Lower lobe of right lung (tissue), 2 donors: ENCODE results near the gene WDR77. TPM values are rescaled to one million over a fixed set of nuclear protein-coding genes. Genes with fewer than 3 reads are reported as not detected.

Experiments
- ATAC-seq, 2 donors: fragments of 200-7000 bp; cut with Tn5 transposase; one replicate each; pipeline ENCODE4 v1.9.1; 2020 to 2022; ENCODE audit warnings: mild to moderate bottlenecking in 2 of 2, moderate library complexity in 2 of 2
- DNase-seq: peaks from one replicate; pipeline ENCODE4 v3.0.0-alpha.2; 2020
- H3K27ac ChIP-seq: fragments of 200-600 bp; one replicate; pipeline ENCODE4 v1.8.0; 2022
- H3K27me3 ChIP-seq: fragments of 200-600 bp; one replicate; pipeline ENCODE4 v1.8.0; 2022; ENCODE audit warnings: low read depth
- H3K36me3 ChIP-seq: fragments of 200-600 bp; one replicate; pipeline ENCODE4 v1.8.0; 2022; ENCODE audit warnings: mild to moderate bottlenecking
- H3K4me1 ChIP-seq: fragments of 200-600 bp; one replicate; pipeline ENCODE4 v1.8.0; 2022
- H3K4me3 ChIP-seq: fragments of 200-600 bp; one replicate; pipeline ENCODE4 v1.8.0; 2022; ENCODE audit warnings: mild to moderate bottlenecking
- H3K9me3 ChIP-seq: fragments of 200-600 bp; one replicate; pipeline ENCODE4 v1.8.0; 2022
- intact Hi-C: fragments of 100-400 bp; cut with DNase I; formaldehyde crosslinking; loops from one replicate; pipeline ENCODE4 v1.11.0; 2022
- total RNA-seq: library from RNA; stranded (reverse); fragmentation: NEBNext Ultra II Directional; extraction: Animal tissue kit (Norgen Biotek cat#: 25700); gene quantifications from one replicate; pipeline ENCODE4 v1.2.1, GENCODE V29; 2021
- TF ChIP-seq, protein P1 (sequence below): fragments of 200-600 bp; IDR thresholded peaks from one replicate; pipeline ENCODE4 v1.8.0; 2022; ENCODE audit warnings: antibody characterized with exemption, mild to moderate bottlenecking
- donor health status: DM: no; HTN: yes; CAD: no; lungs with severe emphysema.

The WDR77 gene
- total RNA-seq, 1 donor from 2014 or later: 15.1 TPM

DNA sequence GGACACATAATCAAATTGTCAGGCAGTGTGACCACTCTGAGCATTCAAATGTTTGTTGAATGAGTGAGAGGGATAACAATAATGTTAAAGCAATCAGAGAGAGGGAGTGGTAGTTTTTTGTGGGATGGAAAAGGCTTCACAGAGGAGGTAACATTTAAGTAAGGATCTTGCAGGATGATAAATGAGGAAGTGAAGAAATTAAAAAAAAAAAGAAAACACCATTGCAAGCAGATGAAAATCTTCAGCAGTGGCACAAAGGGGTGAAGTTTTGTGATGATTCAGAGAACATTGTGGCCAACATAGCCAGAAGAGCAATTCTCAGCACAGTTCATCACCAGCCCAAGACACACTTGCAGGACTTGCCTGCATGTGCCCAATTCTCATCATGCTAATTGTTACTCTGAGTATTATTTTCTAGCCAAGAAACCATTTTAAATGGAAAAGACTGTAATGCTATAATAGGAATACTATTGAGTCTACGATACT, 56.6 kb downstream of the WDR77 start:
- intact Hi-C loops: no loop called here

DNA sequence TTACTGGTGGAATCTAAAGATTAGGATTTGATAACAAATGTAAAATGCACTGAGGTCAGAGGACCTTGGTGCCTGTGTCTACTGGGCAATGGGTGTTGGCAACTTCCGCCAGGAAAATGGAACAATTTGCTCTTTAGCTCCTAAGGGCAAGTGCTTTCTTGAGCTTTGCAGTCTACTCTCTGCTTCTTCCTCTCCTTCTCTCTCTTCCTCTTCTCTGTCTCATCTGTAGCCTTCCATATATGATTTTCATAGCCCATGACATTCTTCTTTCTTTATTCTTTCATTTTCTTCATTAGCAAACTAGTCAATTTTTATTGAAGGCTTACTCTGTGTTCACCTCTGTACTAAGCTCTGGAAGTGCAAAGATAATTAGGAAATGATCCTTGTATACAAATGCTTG, 57.0 kb downstream of the WDR77 start:
- DNase-seq: no peak
- Histone ChIP-seq H3K27ac (no peak overlapping the region), H3K4me1 (no peaks in the 10 kb centered on the region), H3K9me3 (no peaks in the 10 kb centered on the region), H3K27me3 (peaks cover 6% of the 10 kb centered on the region), H3K4me3 (no peak overlapping the region), H3K36me3 (no peaks in the 10 kb centered on the region)
- TF ChIP-seq, protein P1, sequence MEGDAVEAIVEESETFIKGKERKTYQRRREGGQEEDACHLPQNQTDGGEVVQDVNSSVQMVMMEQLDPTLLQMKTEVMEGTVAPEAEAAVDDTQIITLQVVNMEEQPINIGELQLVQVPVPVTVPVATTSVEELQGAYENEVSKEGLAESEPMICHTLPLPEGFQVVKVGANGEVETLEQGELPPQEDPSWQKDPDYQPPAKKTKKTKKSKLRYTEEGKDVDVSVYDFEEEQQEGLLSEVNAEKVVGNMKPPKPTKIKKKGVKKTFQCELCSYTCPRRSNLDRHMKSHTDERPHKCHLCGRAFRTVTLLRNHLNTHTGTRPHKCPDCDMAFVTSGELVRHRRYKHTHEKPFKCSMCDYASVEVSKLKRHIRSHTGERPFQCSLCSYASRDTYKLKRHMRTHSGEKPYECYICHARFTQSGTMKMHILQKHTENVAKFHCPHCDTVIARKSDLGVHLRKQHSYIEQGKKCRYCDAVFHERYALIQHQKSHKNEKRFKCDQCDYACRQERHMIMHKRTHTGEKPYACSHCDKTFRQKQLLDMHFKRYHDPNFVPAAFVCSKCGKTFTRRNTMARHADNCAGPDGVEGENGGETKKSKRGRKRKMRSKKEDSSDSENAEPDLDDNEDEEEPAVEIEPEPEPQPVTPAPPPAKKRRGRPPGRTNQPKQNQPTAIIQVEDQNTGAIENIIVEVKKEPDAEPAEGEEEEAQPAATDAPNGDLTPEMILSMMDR: no peak
- no peak for ATAC-seq
- intact Hi-C loops: no loop called here

More for the DNA sequence above, 56.6 kb downstream of the WDR77 start:
- TF ChIP-seq, protein P1: no peak
- H3K27ac ChIP-seq: no peak overlapping the region
- no peaks in the 10 kb centered on the region for H3K9me3 ChIP-seq
- ATAC-seq: no peak
- H3K27me3 ChIP-seq: peaks cover 6% of the 10 kb centered on the region
- H3K36me3 ChIP-seq: no peaks in the 10 kb centered on the region
- H3K4me1 ChIP-seq: no peaks in the 10 kb centered on the region
- H3K4me3 ChIP-seq: no peak overlapping the region
- no peak for DNase-seq

Other genes starting within 250 kb of the WDR77 start
- 113 TPM for gene DENND2D, start 248.6 kb downstream of the WDR77 start, total RNA-seq
- gene CHI3L2, start 221.5 kb downstream of the WDR77 start, total RNA-seq: 31.2 TPM
- gene CHIA, start 158.4 kb downstream of the WDR77 start, total RNA-seq: 10.9 TPM
- 1.1 TPM for gene OVGP1, start 21.5 kb downstream of the WDR77 start, total RNA-seq
- 157 TPM for gene ATP5PB, start 208 bp upstream of the WDR77 start, total RNA-seq
- 135 TPM for gene C1orf162, start 24.7 kb upstream of the WDR77 start, total RNA-seq
- 10.3 TPM for gene ADORA3, start 54.4 kb upstream of the WDR77 start, total RNA-seq
- 9.0 TPM for gene TMIGD3, start 54.4 kb upstream of the WDR77 start, total RNA-seq
- 134 TPM for gene RAP1A, start 170.5 kb upstream of the WDR77 start, total RNA-seq